Neural cell (in vitro differentiated cells): ENCODE data around the gene KCNQ1OT1. TPM values are rescaled to one million over a fixed set of nuclear protein-coding genes. Genes with fewer than 3 reads are reported as not detected.

ENCODE experiments used
- H2AFZ ChIP-seq: fragments of 200-600, 300-800 bp; sonication (generic), shearing (Covaris generic); 2 replicates; pipeline ENCODE4 v1.6.0; 2014; ENCODE audit warnings: low read depth, mild to moderate bottlenecking, antibody characterized with exemption, low read length, moderate library complexity
- H3F3A ChIP-seq: fragments of 200-600 bp; shearing (Covaris generic); 2 replicates; pipeline ENCODE4 v1.6.1; 2016; ENCODE audit warnings: mild to moderate bottlenecking, moderate library complexity, mixed read lengths, antibody characterized with exemption, low read length; ENCODE audit not compliant: insufficient read depth, poor library complexity, severe bottlenecking
- H3K27ac ChIP-seq: fragments of 200-600, 300-800 bp; sonication (generic), shearing (Covaris generic); 2 replicates; pipeline ENCODE4 v1.5.1; 2014; ENCODE audit warnings: mild to moderate bottlenecking, low read length, moderate library complexity
- H3K27me3 ChIP-seq: fragments of 300-800, 200-600 bp; sonication (generic), shearing (Covaris generic); 2 replicates; pipeline ENCODE4 v1.6.0; 2014; ENCODE audit warnings: mild to moderate bottlenecking, low read depth, low read length, moderate library complexity; ENCODE audit not compliant: insufficient read depth
- H3K36me3 ChIP-seq: fragments of 300-800, 200-600 bp; sonication (generic), shearing (Covaris generic); 2 replicates; pipeline ENCODE4 v1.5.1; 2014; ENCODE audit warnings: mild to moderate bottlenecking, antibody characterized with exemption, low read length, moderate library complexity; ENCODE audit not compliant: insufficient read depth
- H3K4me2 ChIP-seq: fragments of 300-800, 200-600 bp; sonication (generic), shearing (Covaris generic); 2 replicates; pipeline ENCODE4 v1.6.0; 2014; ENCODE audit warnings: mild to moderate bottlenecking, low read length
- H3K4me3 ChIP-seq: fragments of 300-800, 200-600 bp; sonication (generic), shearing (Covaris generic); 2 replicates; pipeline ENCODE4 v1.5.1; 2014; ENCODE audit warnings: mild to moderate bottlenecking, low read length, moderate library complexity
- H3K79me2 ChIP-seq: fragments of 200-600 bp; shearing (Covaris generic); replicated peaks from 2 replicates; pipeline ENCODE4 v1.6.0; 2014; ENCODE audit warnings: mild to moderate bottlenecking, low read length, moderate library complexity; ENCODE audit not compliant: insufficient read depth
- H3K9ac ChIP-seq: fragments of 300-800, 200-600 bp; sonication (generic), shearing (Covaris generic); 2 replicates; pipeline ENCODE4 v1.6.1; 2016; ENCODE audit warnings: mild to moderate bottlenecking, low read length, mixed read lengths
- H3K9me2 ChIP-seq: fragments of 200-600 bp; shearing (Covaris generic); 2 replicates; pipeline ENCODE4 v1.6.1; 2016; ENCODE audit warnings: mild to moderate bottlenecking, low read length, mixed read lengths; ENCODE audit not compliant: insufficient read depth
- H3K9me3 ChIP-seq: fragments of 200-600, 300-800 bp; sonication (generic), shearing (Covaris generic); 2 replicates; pipeline ENCODE4 v1.6.1; 2016; ENCODE audit warnings: mild to moderate bottlenecking, mixed run types, low read length, moderate library complexity, mixed read lengths
- H4K20me1 ChIP-seq: fragments of 200-600 bp; shearing (Covaris generic); 2 replicates; pipeline ENCODE4 v1.6.1; 2016; ENCODE audit warnings: mild to moderate bottlenecking, mixed run types; ENCODE audit not compliant: insufficient read depth
- EP300 ChIP-seq: fragments of 450-650 bp; conservative IDR thresholded peaks from 2 replicates; pipeline ENCODE4 v1.6.1; 2014; ENCODE audit warnings: antibody characterized with exemption, mild to moderate bottlenecking, moderate library complexity; ENCODE audit not compliant: poor library complexity, severe bottlenecking
- EZH2 ChIP-seq: fragments of 200-600, 300-800 bp; shearing (Covaris generic), sonication (generic); IDR thresholded peaks from 2 replicates; pipeline ENCODE4 v1.6.1; 2014; ENCODE audit warnings: antibody characterized with exemption, low read length, borderline replicate concordance, mild to moderate bottlenecking; ENCODE audit not compliant: insufficient read depth, poor library complexity, severe bottlenecking
- MXI1 ChIP-seq: fragments of 450-650 bp; conservative IDR thresholded peaks from 2 replicates; pipeline ENCODE4 v1.6.1; 2014; ENCODE audit warnings: antibody characterized with exemption, mild to moderate bottlenecking; ENCODE audit not compliant: poor library complexity, severe bottlenecking
- POLR2AphosphoS5 ChIP-seq: IDR thresholded peaks from 2 replicates; pipeline ENCODE4 v1.6.1; 2012
- RAD21 ChIP-seq: fragments of 450-650 bp; conservative IDR thresholded peaks from 2 replicates; pipeline ENCODE4 v1.6.1; 2014; ENCODE audit warnings: antibody characterized with exemption, mild to moderate bottlenecking, moderate library complexity
- SMC3 ChIP-seq: fragments of 450-650 bp; conservative IDR thresholded peaks from 2 replicates; pipeline ENCODE4 v1.6.1; 2014; ENCODE audit warnings: antibody characterized with exemption, mild to moderate bottlenecking, moderate library complexity; ENCODE audit not compliant: poor library complexity
- TAF1 ChIP-seq: IDR thresholded peaks from 2 replicates; pipeline ENCODE4 v1.6.1; 2012; ENCODE audit warnings: low read depth
- polyA plus RNA-seq: library from polyadenylated mRNA; depleted of rRNA; stranded (reverse); fragments of >200 nt; gene quantifications from 2 replicates; pipeline ENCODE4 v1.2.3, GENCODE V29; 2014
- TF ChIP-seq, protein P1 (sequence below): fragments of 450-650 bp; IDR thresholded peaks from 2 replicates; pipeline ENCODE4 v1.5.1; 2014; ENCODE audit warnings: antibody characterized with exemption, mild to moderate bottlenecking, moderate library complexity; ENCODE audit not compliant: poor library complexity, severe bottlenecking
- TF ChIP-seq, protein P2 (sequence below): IDR thresholded peaks from 2 replicates; pipeline ENCODE4 v1.6.1; 2012; ENCODE audit warnings: borderline replicate concordance

Gene KCNQ1OT1
- polyA plus RNA-seq, 1 donor from 2014 or later = 0.12 TPM

DNA sequence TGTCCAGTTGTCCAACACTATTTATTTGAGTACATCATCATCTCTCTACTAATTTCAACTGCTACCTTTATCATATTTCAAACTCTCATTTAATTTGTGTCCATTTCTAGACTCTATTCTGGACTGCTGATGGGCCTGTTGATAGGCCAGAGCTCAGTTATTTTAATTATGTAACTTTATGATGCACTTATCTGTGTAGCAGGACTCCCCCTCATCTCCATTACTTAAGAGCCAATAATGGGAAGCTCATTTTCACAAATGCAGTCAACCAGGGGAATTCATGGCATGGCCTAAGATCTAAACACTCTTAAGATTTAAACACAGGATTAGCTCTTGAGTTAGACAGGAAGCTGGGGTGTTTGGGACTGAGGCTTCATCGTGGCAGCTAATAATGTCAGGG lies 21.4 kb downstream of the KCNQ1OT1 start:
- no peaks in the 10 kb centered on the region for H3K27me3 ChIP-seq
- no peaks in the 10 kb centered on the region for H4K20me1 ChIP-seq
- no peaks in the 10 kb centered on the region for H3K9me2 ChIP-seq
- no peaks in the 10 kb centered on the region for H3K9me3 ChIP-seq
- H3F3A ChIP-seq = no peaks in the 10 kb centered on the region
- no peak overlapping the region for H3K9ac ChIP-seq
- no peak overlapping the region for H3K4me3 ChIP-seq
- H3K4me2 ChIP-seq = no peak overlapping the region
- H3K79me2 ChIP-seq = no peaks in the 10 kb centered on the region
- no peak overlapping the region for H3K27ac ChIP-seq
- no peaks in the 10 kb centered on the region for H3K36me3 ChIP-seq
- no peak overlapping the region for H2AFZ ChIP-seq
- no peak for TF ChIP-seq EZH2
- no peak for TF ChIP-seq RAD21
- TF ChIP-seq, protein P1, sequence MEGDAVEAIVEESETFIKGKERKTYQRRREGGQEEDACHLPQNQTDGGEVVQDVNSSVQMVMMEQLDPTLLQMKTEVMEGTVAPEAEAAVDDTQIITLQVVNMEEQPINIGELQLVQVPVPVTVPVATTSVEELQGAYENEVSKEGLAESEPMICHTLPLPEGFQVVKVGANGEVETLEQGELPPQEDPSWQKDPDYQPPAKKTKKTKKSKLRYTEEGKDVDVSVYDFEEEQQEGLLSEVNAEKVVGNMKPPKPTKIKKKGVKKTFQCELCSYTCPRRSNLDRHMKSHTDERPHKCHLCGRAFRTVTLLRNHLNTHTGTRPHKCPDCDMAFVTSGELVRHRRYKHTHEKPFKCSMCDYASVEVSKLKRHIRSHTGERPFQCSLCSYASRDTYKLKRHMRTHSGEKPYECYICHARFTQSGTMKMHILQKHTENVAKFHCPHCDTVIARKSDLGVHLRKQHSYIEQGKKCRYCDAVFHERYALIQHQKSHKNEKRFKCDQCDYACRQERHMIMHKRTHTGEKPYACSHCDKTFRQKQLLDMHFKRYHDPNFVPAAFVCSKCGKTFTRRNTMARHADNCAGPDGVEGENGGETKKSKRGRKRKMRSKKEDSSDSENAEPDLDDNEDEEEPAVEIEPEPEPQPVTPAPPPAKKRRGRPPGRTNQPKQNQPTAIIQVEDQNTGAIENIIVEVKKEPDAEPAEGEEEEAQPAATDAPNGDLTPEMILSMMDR = no peak
- no peak for TF ChIP-seq POLR2AphosphoS5
- TF ChIP-seq, protein P2, sequence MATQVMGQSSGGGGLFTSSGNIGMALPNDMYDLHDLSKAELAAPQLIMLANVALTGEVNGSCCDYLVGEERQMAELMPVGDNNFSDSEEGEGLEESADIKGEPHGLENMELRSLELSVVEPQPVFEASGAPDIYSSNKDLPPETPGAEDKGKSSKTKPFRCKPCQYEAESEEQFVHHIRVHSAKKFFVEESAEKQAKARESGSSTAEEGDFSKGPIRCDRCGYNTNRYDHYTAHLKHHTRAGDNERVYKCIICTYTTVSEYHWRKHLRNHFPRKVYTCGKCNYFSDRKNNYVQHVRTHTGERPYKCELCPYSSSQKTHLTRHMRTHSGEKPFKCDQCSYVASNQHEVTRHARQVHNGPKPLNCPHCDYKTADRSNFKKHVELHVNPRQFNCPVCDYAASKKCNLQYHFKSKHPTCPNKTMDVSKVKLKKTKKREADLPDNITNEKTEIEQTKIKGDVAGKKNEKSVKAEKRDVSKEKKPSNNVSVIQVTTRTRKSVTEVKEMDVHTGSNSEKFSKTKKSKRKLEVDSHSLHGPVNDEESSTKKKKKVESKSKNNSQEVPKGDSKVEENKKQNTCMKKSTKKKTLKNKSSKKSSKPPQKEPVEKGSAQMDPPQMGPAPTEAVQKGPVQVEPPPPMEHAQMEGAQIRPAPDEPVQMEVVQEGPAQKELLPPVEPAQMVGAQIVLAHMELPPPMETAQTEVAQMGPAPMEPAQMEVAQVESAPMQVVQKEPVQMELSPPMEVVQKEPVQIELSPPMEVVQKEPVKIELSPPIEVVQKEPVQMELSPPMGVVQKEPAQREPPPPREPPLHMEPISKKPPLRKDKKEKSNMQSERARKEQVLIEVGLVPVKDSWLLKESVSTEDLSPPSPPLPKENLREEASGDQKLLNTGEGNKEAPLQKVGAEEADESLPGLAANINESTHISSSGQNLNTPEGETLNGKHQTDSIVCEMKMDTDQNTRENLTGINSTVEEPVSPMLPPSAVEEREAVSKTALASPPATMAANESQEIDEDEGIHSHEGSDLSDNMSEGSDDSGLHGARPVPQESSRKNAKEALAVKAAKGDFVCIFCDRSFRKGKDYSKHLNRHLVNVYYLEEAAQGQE = no peak
- no peak for TF ChIP-seq EP300
- TF ChIP-seq TAF1 = no peak
- no peak for TF ChIP-seq SMC3
- TF ChIP-seq MXI1 = no peak

DNA sequence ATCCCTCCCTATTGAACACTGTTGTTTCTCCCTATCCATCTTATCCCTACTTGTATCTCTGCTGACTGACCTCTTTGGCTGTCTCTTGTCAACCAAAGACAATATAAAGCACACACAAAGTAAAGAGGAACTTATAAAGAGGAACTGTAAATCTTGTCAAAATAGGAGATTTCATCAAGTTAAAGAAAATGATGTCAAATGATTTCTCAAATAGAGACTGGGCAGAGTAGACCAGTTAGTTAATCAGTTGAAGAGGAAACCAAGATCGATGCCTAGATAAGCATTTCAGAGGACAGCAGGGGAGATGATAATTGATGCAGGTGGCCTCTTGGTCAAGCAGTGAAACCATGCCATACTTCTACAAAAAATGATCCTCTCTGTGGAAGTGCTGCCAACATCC lies 22.7 kb downstream of the KCNQ1OT1 start:
- no peaks in the 10 kb centered on the region for H3F3A ChIP-seq
- H3K4me2 ChIP-seq = no peak overlapping the region
- H3K9me2 ChIP-seq = no peaks in the 10 kb centered on the region
- H3K79me2 ChIP-seq = no peaks in the 10 kb centered on the region
- no peaks in the 10 kb centered on the region for H3K36me3 ChIP-seq
- TF ChIP-seq EP300 (no peak), TAF1 (no peak), POLR2AphosphoS5 (no peak)
- H2AFZ ChIP-seq = no peak overlapping the region
- no peaks in the 10 kb centered on the region for H4K20me1 ChIP-seq
- no peak overlapping the region for H3K27ac ChIP-seq
- H3K9ac ChIP-seq = no peak overlapping the region
- no peaks in the 10 kb centered on the region for H3K27me3 ChIP-seq
- no peak overlapping the region for H3K4me3 ChIP-seq
- H3K9me3 ChIP-seq = no peaks in the 10 kb centered on the region

GRCh38 chr11:2675540-2675939 lies 24.3 kb downstream of the KCNQ1OT1 start:
- TF ChIP-seq MXI1 (no peak), SMC3 (no peak), RAD21 (no peak), POLR2AphosphoS5 (no peak), EZH2 (no peak), TAF1 (no peak), EP300 (no peak)
- TF ChIP-seq, protein P2 = no peak
- TF ChIP-seq, protein P1 = no peak
- H3K79me2 ChIP-seq = no peaks in the 10 kb centered on the region
- no peaks in the 10 kb centered on the region for H3K9me3 ChIP-seq
- no peaks in the 10 kb centered on the region for H3F3A ChIP-seq
- H3K4me2 ChIP-seq = no peak overlapping the region
- no peaks in the 10 kb centered on the region for H3K36me3 ChIP-seq
- H3K4me3 ChIP-seq = no peak overlapping the region
- H2AFZ ChIP-seq = no peak overlapping the region
- H3K9ac ChIP-seq = no peak overlapping the region
- H3K27ac ChIP-seq = no peak overlapping the region
- H3K9me2 ChIP-seq = no peaks in the 10 kb centered on the region
- H4K20me1 ChIP-seq = no peaks in the 10 kb centered on the region
- no peaks in the 10 kb centered on the region for H3K27me3 ChIP-seq
